ENCODE measurements around the gene PPDPF. TPM values are rescaled to one million over a fixed set of nuclear protein-coding genes. Genes with fewer than 3 reads are reported as not detected.

The PPDPF gene
- total and polyA plus RNA-seq, 2 donors (not counting 3 experiments of a cell fraction or from before 2014, with no cell fraction given): 52.2 to 219 TPM

DNA sequence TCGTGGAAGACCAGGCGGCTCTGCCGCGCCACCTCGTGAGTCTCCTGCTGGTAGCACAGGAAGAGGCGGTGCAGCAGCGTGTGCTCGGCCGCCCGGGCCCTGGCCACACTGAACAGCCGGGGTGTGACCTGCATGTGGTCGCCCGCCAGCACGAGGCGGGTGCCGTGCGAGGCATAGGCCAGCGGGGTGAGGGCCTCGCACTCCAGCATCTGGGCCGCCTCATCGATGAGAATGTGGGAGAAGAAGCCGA, 46.5 kb downstream of the PPDPF start:
- H3K79me2 ChIP-seq (ENCODE audit: control insufficient read depth, insufficient read depth, low read length): no peaks in the 10 kb centered on the region
- intact Hi-C loops (cut with micrococcal nuclease) (no loop called here), dilution Hi-C loops (cut with MboI; ENCODE audit: extremely low pct_ligation_motif_present, low sequenced_read_pairs) (no loop called here)
- DNase-seq (ENCODE audit: low read depth, low spot score) (no peak), FAIRE-seq (no peak)
- no peak overlapping the region for H3K9ac ChIP-seq (replicated peaks; ENCODE audit: extremely low read depth, insufficient read depth, low read length)
- H3K9me1 ChIP-seq (replicated peaks; ENCODE audit: control insufficient read depth, extremely low read depth, insufficient read depth, low read length): no peaks in the 10 kb centered on the region
- H2AFZ ChIP-seq (ENCODE audit: low read depth, low read length): no peak overlapping the region
- no peaks in the 10 kb centered on the region for H3K9me3 ChIP-seq (replicated peaks; ENCODE audit: control insufficient read depth, insufficient read depth, low read length)
- H3K4me3 ChIP-seq (replicated peaks in 1 of 3; ENCODE audit: insufficient read depth in 1 of 3, low read depth in 1 of 3, low read length in 3 of 3): no peak overlapping the region
- no peak overlapping the region for H3K4me2 ChIP-seq (ENCODE audit: insufficient read depth, low read length)
- H3K4me1 ChIP-seq (ENCODE audit: control insufficient read depth, extremely low read depth, insufficient read depth, low read length): no peaks in the 10 kb centered on the region
- H3K36me3 ChIP-seq (ENCODE audit: control insufficient read depth in 2 of 2, extremely low read depth in 1 of 2, insufficient read depth in 2 of 2, low read length in 2 of 2): peaks cover 0 to 6% of the 10 kb centered on the region in 2 experiments
- TF ChIP-seq GATA2 (IDR thresholded peaks at IDR 0.05; ENCODE audit: insufficient read depth, insufficient read length, low read depth, low read length): no peak
- no peak for TF ChIP-seq POLR2A (IDR thresholded peaks at IDR 0.05; ENCODE audit: low read depth, low read length)
- no peak for TF ChIP-seq EZH2 (IDR thresholded peaks at IDR 0.05; ENCODE audit: borderline replicate concordance, low read depth, low read length, severe bottlenecking)
- TF ChIP-seq FOS (IDR thresholded peaks at IDR 0.05; ENCODE audit: borderline replicate concordance, insufficient read depth, low read length): no peak
- no peak for TF ChIP-seq MAX (IDR thresholded peaks at IDR 0.05; ENCODE audit: insufficient read depth, insufficient read length)
- TF ChIP-seq, protein P1, sequence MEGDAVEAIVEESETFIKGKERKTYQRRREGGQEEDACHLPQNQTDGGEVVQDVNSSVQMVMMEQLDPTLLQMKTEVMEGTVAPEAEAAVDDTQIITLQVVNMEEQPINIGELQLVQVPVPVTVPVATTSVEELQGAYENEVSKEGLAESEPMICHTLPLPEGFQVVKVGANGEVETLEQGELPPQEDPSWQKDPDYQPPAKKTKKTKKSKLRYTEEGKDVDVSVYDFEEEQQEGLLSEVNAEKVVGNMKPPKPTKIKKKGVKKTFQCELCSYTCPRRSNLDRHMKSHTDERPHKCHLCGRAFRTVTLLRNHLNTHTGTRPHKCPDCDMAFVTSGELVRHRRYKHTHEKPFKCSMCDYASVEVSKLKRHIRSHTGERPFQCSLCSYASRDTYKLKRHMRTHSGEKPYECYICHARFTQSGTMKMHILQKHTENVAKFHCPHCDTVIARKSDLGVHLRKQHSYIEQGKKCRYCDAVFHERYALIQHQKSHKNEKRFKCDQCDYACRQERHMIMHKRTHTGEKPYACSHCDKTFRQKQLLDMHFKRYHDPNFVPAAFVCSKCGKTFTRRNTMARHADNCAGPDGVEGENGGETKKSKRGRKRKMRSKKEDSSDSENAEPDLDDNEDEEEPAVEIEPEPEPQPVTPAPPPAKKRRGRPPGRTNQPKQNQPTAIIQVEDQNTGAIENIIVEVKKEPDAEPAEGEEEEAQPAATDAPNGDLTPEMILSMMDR (IDR thresholded peaks at IDR 0.05; ENCODE audit: extremely low read depth in 1 of 2, insufficient read depth in 1 of 2, low read depth in 1 of 2, low read length in 2 of 2): no peak
- TF ChIP-seq POLR2AphosphoS5 (IDR thresholded peaks at IDR 0.05; ENCODE audit: insufficient read depth, low read depth, low read length): no peak
- TF ChIP-seq JUN (IDR thresholded peaks at IDR 0.05; ENCODE audit: borderline replicate concordance, insufficient read depth, insufficient read length, low read depth): no peak
- no peak for TF ChIP-seq MYC (IDR thresholded peaks at IDR 0.05; ENCODE audit: low read depth, low read length)
- BruUV-seq (replicated peaks): no TSS peak
- no peaks in the 10 kb centered on the region for H3K27me3 ChIP-seq (ENCODE audit: control insufficient read depth in 2 of 2, insufficient read depth in 2 of 2, low read length in 2 of 2)
- ChIA-PET POLR2A (no interaction called here), CTCF (interaction anchor here (0.9 to 1.4 kb wide), 2 partner anchors 15 to 21 kb away, joined by 3 read pairs; no protein-coding TSS in a partner anchor)
- H4K20me1 ChIP-seq (replicated peaks; ENCODE audit: control insufficient read depth, extremely low read depth, insufficient read depth, low read length): no peaks in the 10 kb centered on the region
- H3K27ac ChIP-seq (ENCODE audit: insufficient read depth, low read depth, low read length): no peak overlapping the region
